ENCODE data around the gene WDR7.

- TF ChIP-seq CTCF (conservative IDR thresholded peaks at IDR 0.05; ENCODE audit: low read depth, low read length): no peak
- TF ChIP-seq RAD21 (IDR thresholded peaks at IDR 0.05; ENCODE audit: low read length): no peak
- no peak for TF ChIP-seq MAFK (IDR thresholded peaks at IDR 0.05; ENCODE audit: low read depth, low read length)
- TF ChIP-seq POLR2A (IDR thresholded peaks at IDR 0.05; ENCODE audit: low read depth, low read length): no peak
Observed at GRCh38 chr18:56980151-56980550, 329.0 kb downstream of the WDR7 start.
